Ascending aorta (tissue), 2 donors: Measurements from ENCODE around the gene ALG11. TPM values are rescaled to one million over a fixed set of nuclear protein-coding genes. Genes with fewer than 3 reads are reported as not detected.

ENCODE experiments used
- DNase-seq, 2 donors: peaks; one replicate each; pipeline ENCODE4 v3.0.0-alpha.2; 2019; ENCODE audit warnings: low spot score in 2 of 2
- H3K27ac ChIP-seq, 2 donors: fragments of 200-600 bp; sonication (generic); one replicate each; pipeline ENCODE4 v1.5.1; 2016 to 2017; ENCODE audit warnings: mild to moderate bottlenecking in 1 of 2
- H3K27me3 ChIP-seq: fragments of 200-600 bp; sonication (generic); one replicate; pipeline ENCODE4 v1.5.1; 2017
- H3K36me3 ChIP-seq, 2 donors: fragments of 200-600 bp; sonication (generic); one replicate each; pipeline ENCODE4 v1.5.1; 2016
- H3K4me1 ChIP-seq, 2 donors: fragments of 200-600 bp; sonication (generic); one replicate each; pipeline ENCODE4 v1.5.1; 2016 to 2017; ENCODE audit warnings: mild to moderate bottlenecking in 1 of 2
- H3K4me3 ChIP-seq, 2 donors: fragments of 200-600 bp; sonication (generic); one replicate each; pipeline ENCODE4 v1.5.1; 2016 to 2017; ENCODE audit warnings: mild to moderate bottlenecking in 1 of 2
- H3K9me3 ChIP-seq, 2 donors: fragments of 200-600 bp; sonication (generic); one replicate each; pipeline ENCODE4 v1.5.1; 2016
- intact Hi-C: fragments of 100-400 bp; cut with DNase I; formaldehyde crosslinking; loops from one replicate; pipeline ENCODE4 v1.15.1; 2023
- total RNA-seq: library from RNA; depleted of rRNA; stranded (reverse); fragments of >200 nt; gene quantifications from one replicate; pipeline ENCODE4 v1.1.0, GENCODE V29; 2016
- TF ChIP-seq, protein P1 (sequence below), 3 experiments: fragments of 200-600 bp in 2 of 3; fragments of 450-650 bp in 1 of 3; sonication (generic) in 2 of 3; IDR thresholded peaks; one replicate each; pipeline ENCODE4 v1.5.1; 2016 to 2019; ENCODE audit warnings: antibody characterized with exemption in 3 of 3, mild to moderate bottlenecking in 1 of 3, moderate library complexity in 1 of 3

Gene ALG11
- total RNA-seq, 1 donor from 2014 or later = 13.6 TPM

- Histone ChIP-seq H3K27me3 (no peaks in the 10 kb centered on the region), H3K9me3 (no peaks in the 10 kb centered on the region), H3K36me3 (no peaks in the 10 kb centered on the region), H3K4me1 (peaks cover 0 to 4% of the 10 kb centered on the region in 2 donors), H3K27ac (no peak overlapping the region), H3K4me3 (no peak overlapping the region)
- intact Hi-C loops = no loop called here
- DNase-seq = no peak
- TF ChIP-seq, protein P1, sequence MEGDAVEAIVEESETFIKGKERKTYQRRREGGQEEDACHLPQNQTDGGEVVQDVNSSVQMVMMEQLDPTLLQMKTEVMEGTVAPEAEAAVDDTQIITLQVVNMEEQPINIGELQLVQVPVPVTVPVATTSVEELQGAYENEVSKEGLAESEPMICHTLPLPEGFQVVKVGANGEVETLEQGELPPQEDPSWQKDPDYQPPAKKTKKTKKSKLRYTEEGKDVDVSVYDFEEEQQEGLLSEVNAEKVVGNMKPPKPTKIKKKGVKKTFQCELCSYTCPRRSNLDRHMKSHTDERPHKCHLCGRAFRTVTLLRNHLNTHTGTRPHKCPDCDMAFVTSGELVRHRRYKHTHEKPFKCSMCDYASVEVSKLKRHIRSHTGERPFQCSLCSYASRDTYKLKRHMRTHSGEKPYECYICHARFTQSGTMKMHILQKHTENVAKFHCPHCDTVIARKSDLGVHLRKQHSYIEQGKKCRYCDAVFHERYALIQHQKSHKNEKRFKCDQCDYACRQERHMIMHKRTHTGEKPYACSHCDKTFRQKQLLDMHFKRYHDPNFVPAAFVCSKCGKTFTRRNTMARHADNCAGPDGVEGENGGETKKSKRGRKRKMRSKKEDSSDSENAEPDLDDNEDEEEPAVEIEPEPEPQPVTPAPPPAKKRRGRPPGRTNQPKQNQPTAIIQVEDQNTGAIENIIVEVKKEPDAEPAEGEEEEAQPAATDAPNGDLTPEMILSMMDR (IDR thresholded peaks at IDR 0.05) = no peak
Measured at GRCh38 chr13:52004511-52005170, 7.6 kb upstream of the ALG11 start.

DNA sequence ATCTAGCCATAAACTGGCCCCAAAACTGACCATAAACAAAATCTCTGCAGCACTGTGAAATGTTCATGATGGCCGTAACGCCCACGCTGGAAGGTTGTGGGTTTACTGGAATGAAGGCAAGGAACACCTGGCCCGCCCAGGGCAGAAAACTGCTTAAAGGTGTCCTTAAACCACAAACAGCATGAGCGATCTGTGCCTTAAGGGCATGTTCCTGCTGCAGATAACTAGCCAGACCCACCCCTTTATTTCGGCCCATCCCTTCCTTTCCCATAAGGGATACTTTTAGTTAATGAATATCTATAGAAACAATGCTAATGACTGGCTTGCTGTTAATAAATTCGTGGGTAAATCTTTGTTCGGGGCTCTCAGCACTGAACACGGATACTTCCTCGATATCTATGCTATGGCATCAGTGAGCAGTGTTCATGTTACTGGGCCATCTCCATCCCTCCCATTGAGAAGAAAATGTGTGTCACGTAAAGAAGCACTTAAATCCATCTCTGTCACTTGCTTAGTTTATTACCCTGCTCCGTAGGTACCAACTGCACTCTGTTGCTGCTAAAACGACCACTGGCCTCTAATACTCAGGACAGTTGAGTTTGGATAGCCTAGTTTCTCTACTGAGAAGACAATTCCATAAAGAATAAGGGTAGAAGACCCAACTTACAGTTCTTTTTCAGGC is 6.2 kb upstream of the ALG11 start:
- Histone ChIP-seq H3K27ac (no peak overlapping the region), H3K9me3 (no peaks in the 10 kb centered on the region), H3K4me3 (no peak overlapping the region), H3K4me1 (no peaks in the 10 kb centered on the region), H3K27me3 (no peaks in the 10 kb centered on the region), H3K36me3 (no peaks in the 10 kb centered on the region)
- DNase-seq = no peak
- intact Hi-C loops = no loop called here
- TF ChIP-seq, protein P1 (IDR thresholded peaks at IDR 0.05) = no peak

DNA sequence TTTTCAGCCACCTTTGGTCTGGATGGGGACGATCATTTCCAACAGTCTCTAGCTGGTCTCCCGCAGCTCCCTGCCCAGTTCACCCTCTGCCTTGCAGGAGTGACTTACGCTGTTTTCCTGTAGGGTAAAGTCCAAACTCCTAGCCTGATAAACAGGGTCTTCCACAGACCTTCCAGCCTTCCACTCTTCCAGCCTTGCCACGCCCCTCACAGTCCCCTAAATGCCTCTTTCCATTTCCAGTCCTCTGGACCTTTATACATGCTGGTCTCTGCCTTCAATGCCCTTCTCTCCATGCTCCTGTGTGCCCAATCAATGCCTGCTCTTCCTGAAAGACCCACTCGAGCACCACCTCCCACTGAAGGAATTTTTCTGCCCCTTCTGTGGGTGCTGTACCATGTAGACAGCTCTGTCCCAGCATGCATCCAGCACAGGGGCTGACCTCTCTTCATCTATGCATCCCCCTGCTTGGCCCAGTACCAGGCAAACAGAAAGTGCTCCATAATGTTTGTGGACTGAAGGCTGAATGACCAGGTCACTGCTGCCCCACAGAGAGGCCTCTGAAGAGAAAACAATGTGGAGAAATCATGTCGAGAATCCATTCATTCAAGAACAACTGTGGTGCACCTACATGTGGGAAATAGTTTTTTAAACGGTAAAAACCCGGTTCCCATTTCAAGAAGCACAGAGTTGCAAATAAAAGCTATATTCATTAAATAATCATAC is 5.5 kb upstream of the ALG11 start:
- Histone ChIP-seq H3K27me3 (no peaks in the 10 kb centered on the region), H3K4me3 (no peak overlapping the region), H3K9me3 (no peaks in the 10 kb centered on the region), H3K27ac (no peak overlapping the region), H3K4me1 (no peaks in the 10 kb centered on the region), H3K36me3 (no peaks in the 10 kb centered on the region)
- no peak for DNase-seq
- intact Hi-C loops = no loop called here
- TF ChIP-seq, protein P1 (IDR thresholded peaks at IDR 0.05) = no peak

DNA sequence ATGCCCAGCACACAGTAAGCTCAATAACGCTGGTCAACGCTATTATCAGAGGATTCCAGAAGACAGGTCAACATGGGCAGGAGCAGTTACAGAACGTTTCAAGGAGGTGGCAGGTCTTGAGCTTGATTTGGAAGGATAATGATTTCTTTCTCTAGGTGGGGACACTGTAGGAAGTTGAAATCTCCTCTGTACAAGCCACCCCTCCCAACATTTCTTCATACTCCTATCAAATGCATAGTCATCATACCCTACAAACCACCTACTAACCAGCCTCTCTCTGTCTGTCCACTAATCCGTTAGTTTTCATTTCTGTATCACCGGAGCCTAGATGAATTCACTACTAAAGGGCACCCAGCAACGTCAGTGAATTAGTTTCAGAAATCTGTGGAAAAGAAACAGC is 2.3 kb upstream of the ALG11 start:
- H3K4me1 ChIP-seq = peaks cover 0 to 9% of the 10 kb centered on the region in 2 donors
- intact Hi-C loops = loop anchor here (5.0 kb wide), 3 partner anchors 182 to 558 kb away; partner anchors contain the start of genes DHRS12 and INTS6
- DNase-seq = no peak
- H3K9me3 ChIP-seq = no peaks in the 10 kb centered on the region
- no peak overlapping the region for H3K27ac ChIP-seq
- no peaks in the 10 kb centered on the region for H3K36me3 ChIP-seq
- H3K4me3 ChIP-seq = no peak overlapping the region
- H3K27me3 ChIP-seq = no peaks in the 10 kb centered on the region
- TF ChIP-seq, protein P1 (IDR thresholded peaks at IDR 0.05) = no peak

DNA sequence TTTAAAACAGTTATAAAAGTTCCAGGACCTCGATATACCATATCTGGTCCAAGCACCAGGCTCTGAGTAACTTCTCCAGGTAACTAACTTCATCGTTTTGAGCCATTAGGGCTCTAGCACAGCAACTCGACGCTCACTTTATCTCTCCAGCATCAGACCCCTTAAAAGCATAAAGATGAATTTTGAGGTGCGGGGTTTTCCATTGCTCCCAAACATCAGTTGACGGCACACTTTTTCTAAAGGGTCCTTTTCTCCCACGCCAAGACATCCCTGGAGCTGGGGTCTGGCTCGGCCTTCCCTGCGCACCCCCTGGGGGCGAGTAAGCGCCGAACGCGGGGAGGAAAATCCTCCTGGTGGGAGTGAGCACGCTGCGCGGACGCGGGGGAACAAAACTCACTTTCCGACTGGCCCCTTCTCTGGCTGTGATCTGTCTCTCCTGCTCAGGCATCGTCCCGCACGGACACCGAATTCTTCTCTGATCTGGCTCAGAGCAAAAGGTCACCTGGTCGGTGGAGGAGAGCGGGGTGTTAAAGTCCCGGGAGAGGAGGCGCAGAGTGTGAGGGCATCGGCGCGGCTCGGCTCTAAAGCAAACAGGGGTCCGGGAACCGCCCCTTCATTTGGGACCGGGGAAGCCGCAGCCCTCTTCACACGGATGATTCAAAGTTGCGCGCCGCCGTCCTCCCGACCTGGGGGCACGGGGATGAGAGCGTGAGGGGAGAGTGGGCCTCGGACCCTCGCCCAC is 1.1 kb upstream of the ALG11 start, which contains the start of gene ATP7B:
ATP7B (minus strand) TSS at position 561 of the 742 bp plus-strand sequence; CDS start at position 448, 113 bp downstream.
- no peaks in the 10 kb centered on the region for H3K9me3 ChIP-seq
- TF ChIP-seq, protein P1 (IDR thresholded peaks at IDR 0.05) = peak in 1 of 3 experiments; percentile 24
- intact Hi-C loops = loop anchor here (5.0 kb wide), 3 partner anchors 181 to 559 kb away; partner anchors contain the start of genes DHRS12 and INTS6
- H3K4me3 ChIP-seq = peak within 1 kb of the TSS; percentile 73 to 75
- peak in 1 of 2 donors; percentile 66 for DNase-seq
- peaks cover 0 to 9% of the 10 kb centered on the region in 2 donors for H3K4me1 ChIP-seq
- H3K27me3 ChIP-seq = no peaks in the 10 kb centered on the region
- peak within 1 kb of the TSS; percentile 65 to 70 for H3K27ac ChIP-seq
- no peaks in the 10 kb centered on the region for H3K36me3 ChIP-seq
